D721Med (cell line): ENCODE data around the gene IGFBP3.

ENCODE experiments used
- DNase-seq: peaks from one replicate; pipeline ENCODE4 v3.0.0; 2011; ENCODE audit warnings: low spot score; ENCODE audit not compliant: insufficient read length
- FAIRE-seq: peaks from 2 replicates; lab custom pipeline; 2011; peaks lifted over from hg19 to GRCh38; lab: Jason Lieb, UNC
- CTCF ChIP-seq: IDR thresholded peaks from 2 replicates; pipeline ENCODE4 v1.5.1; 2012; ENCODE audit warnings: mild to moderate bottlenecking, control low read depth; ENCODE audit not compliant: insufficient read depth; ENCODE audit errors: missing control alignments

The IGFBP3 gene

GRCh38 chr7:45909561-45909960 is 11.5 kb downstream of the IGFBP3 start:
- FAIRE-seq (no peak), DNase-seq (no peak)
- no peak for TF ChIP-seq CTCF

- no peak for TF ChIP-seq CTCF
- no peak for DNase-seq
- no peak for FAIRE-seq
Measured at GRCh38 chr7:45902820-45903219, 18.3 kb downstream of the IGFBP3 start.

- DNase-seq, result no peak
- FAIRE-seq, result no peak
- no peak for TF ChIP-seq CTCF
Measured at GRCh38 chr7:45901566-45901965, 19.5 kb downstream of the IGFBP3 start.

- TF ChIP-seq CTCF, result no peak
- DNase-seq (no peak), FAIRE-seq (no peak)
Measured at GRCh38 chr7:45898222-45898621, 22.9 kb downstream of the IGFBP3 start.

GRCh38 chr7:45897042-45897690 is 23.9 kb downstream of the IGFBP3 start:
- FAIRE-seq (no peak), DNase-seq (no peak)
- no peak for TF ChIP-seq CTCF

- DNase-seq, result no peak
- FAIRE-seq, result no peak
- TF ChIP-seq CTCF, result no peak
Measured at GRCh38 chr7:45894665-45895062, 26.4 kb downstream of the IGFBP3 start.

- DNase-seq, result no peak
- TF ChIP-seq CTCF, result no peak
- no peak for FAIRE-seq
Measured at GRCh38 chr7:45893996-45894664, 26.9 kb downstream of the IGFBP3 start.
